Activated T-helper 1 cell treated with anti-CD3 and anti-CD28 coated beads, Interleukin-12 subunit alpha, Interleukin-12 subunit beta, Interleukin-2, Interleukin-4 antibody, amounts not matched to agents 30 ng/mL and 10 ng/mL and 1 ng/mL, durations not matched to agents 14 hours and 24 hours and 36 hours (primary cell): Measurements from ENCODE around the gene GALNTL6. TPM values are rescaled to one million over a fixed set of nuclear protein-coding genes. Genes with fewer than 3 reads are reported as not detected.
"Not testable (repeated sequence)": the region's sequence is repeated elsewhere in the genome, so short reads cannot be mapped to it uniquely, and the experiment has no call there.

Source experiments
- DNase-seq: peaks from one replicate; pipeline ENCODE4 v3.0.0; 2021; ENCODE audit warnings: low spot score
- H3K27ac Mint-ChIP-seq: one replicate; pipeline ENCODE4 v1.8.0; 2021; ENCODE audit warnings: mild to moderate bottlenecking, mixed read lengths
- H3K27me3 Mint-ChIP-seq: one replicate; pipeline ENCODE4 v1.8.0; 2022; ENCODE audit warnings: mild to moderate bottlenecking, moderate library complexity, mixed read lengths; ENCODE audit not compliant: insufficient read depth
- H3K36me3 Mint-ChIP-seq: one replicate; pipeline ENCODE4 v1.8.0; 2021; ENCODE audit warnings: low read depth, mixed read lengths
- H3K4me1 Mint-ChIP-seq: one replicate; pipeline ENCODE4 v1.8.0; 2021; ENCODE audit warnings: low read depth, mixed read lengths
- H3K4me3 Mint-ChIP-seq: one replicate; pipeline ENCODE4 v1.8.0; 2021; ENCODE audit warnings: mild to moderate bottlenecking, moderate library complexity, mixed read lengths
- H3K9me3 Mint-ChIP-seq: one replicate; pipeline ENCODE4 v1.8.0; 2021; ENCODE audit warnings: mixed read lengths
- intact Hi-C: fragments of 100-400 bp; cut with micrococcal nuclease; formaldehyde crosslinking; loops from one replicate; pipeline ENCODE4 v1.15.1; 2024
- total RNA-seq: library from RNA; stranded (reverse); gene quantifications from 2 replicates; pipeline ENCODE4 v1.2.3, GENCODE V29; 2022

The GALNTL6 gene
- total RNA-seq, 1 donor from 2014 or later = not detected

GRCh38 chr4:173014113-173014558, 1200.9 kb downstream of the GALNTL6 start:
- Mint-ChIP-seq H3K36me3 (no peaks in the 10 kb centered on the region), H3K27ac (no peak overlapping the region), H3K4me3 (no peak overlapping the region), H3K27me3 (peaks cover 2% of the 10 kb centered on the region), H3K4me1 (no peaks in the 10 kb centered on the region), H3K9me3 (no peaks in the 10 kb centered on the region)
- no peak for DNase-seq
- intact Hi-C loops = loop anchor here (5.0 kb wide), 1 partner anchor 153 kb away; the partner anchor contains the start of gene GALNT7

- Mint-ChIP-seq H3K27me3 (peaks cover 2% of the 10 kb centered on the region), H3K4me3 (no peak overlapping the region), H3K4me1 (no peaks in the 10 kb centered on the region)
Observed at GRCh38 chr4:173014836-173015235, 1201.6 kb downstream of the GALNTL6 start.

GRCh38 chr4:173017802-173018201, 1204.6 kb downstream of the GALNTL6 start:
- DNase-seq = no peak
- H3K27me3 Mint-ChIP-seq = peaks cover 3% of the 10 kb centered on the region
- no peaks in the 10 kb centered on the region for H3K9me3 Mint-ChIP-seq
- no peaks in the 10 kb centered on the region for H3K4me1 Mint-ChIP-seq
- H3K4me3 Mint-ChIP-seq = no peak overlapping the region
- H3K36me3 Mint-ChIP-seq = no peaks in the 10 kb centered on the region
- H3K27ac Mint-ChIP-seq = no peak overlapping the region
- intact Hi-C loops = no loop called here

More at GRCh38 chr4:173014836-173015235, 1201.6 kb downstream of the GALNTL6 start:
- no peaks in the 10 kb centered on the region for H3K9me3 Mint-ChIP-seq
- H3K27ac Mint-ChIP-seq = no peak overlapping the region
- intact Hi-C loops = loop anchor here (5.0 kb wide), 1 partner anchor 152 kb away; the partner anchor contains the start of gene GALNT7
- no peak for DNase-seq
- H3K36me3 Mint-ChIP-seq = no peaks in the 10 kb centered on the region

- intact Hi-C loops = no loop called here
- Mint-ChIP-seq H3K9me3 (no peaks in the 10 kb centered on the region), H3K4me3 (no peak overlapping the region), H3K4me1 (no peaks in the 10 kb centered on the region), H3K27me3 (peaks cover 5% of the 10 kb centered on the region), H3K27ac (no peak overlapping the region), H3K36me3 (no peaks in the 10 kb centered on the region)
- DNase-seq = no peak
Observed at GRCh38 chr4:173018446-173018845, 1205.2 kb downstream of the GALNTL6 start.

- Mint-ChIP-seq H3K27me3 (peaks cover 6% of the 10 kb centered on the region), H3K27ac (no peak overlapping the region), H3K9me3 (no peaks in the 10 kb centered on the region), H3K4me1 (no peaks in the 10 kb centered on the region), H3K36me3 (no peaks in the 10 kb centered on the region), H3K4me3 (no peak overlapping the region)
- no peak for DNase-seq
- intact Hi-C loops = no loop called here
Observed at GRCh38 chr4:173019664-173020063, 1206.5 kb downstream of the GALNTL6 start.

- H3K4me3 Mint-ChIP-seq, DNase-seq, H3K27me3 Mint-ChIP-seq, H3K9me3 Mint-ChIP-seq, H3K27ac Mint-ChIP-seq, H3K36me3 Mint-ChIP-seq, intact Hi-C loops, H3K4me1 Mint-ChIP-seq: not testable (repeated sequence)
Observed at GRCh38 chr4:173021746-173022573, 1208.8 kb downstream of the GALNTL6 start.

GRCh38 chr4:173024203-173024602, 1211.0 kb downstream of the GALNTL6 start:
- H3K27me3 Mint-ChIP-seq = peaks cover 8% of the 10 kb centered on the region
- H3K27ac Mint-ChIP-seq = no peak overlapping the region
- no peaks in the 10 kb centered on the region for H3K9me3 Mint-ChIP-seq
- DNase-seq = no peak
- H3K4me1 Mint-ChIP-seq = no peaks in the 10 kb centered on the region
- intact Hi-C loops = no loop called here
- H3K36me3 Mint-ChIP-seq = no peaks in the 10 kb centered on the region
- no peak overlapping the region for H3K4me3 Mint-ChIP-seq

GRCh38 chr4:173025131-173025530, 1211.9 kb downstream of the GALNTL6 start:
- Mint-ChIP-seq H3K9me3 (no peaks in the 10 kb centered on the region), H3K27ac (no peak overlapping the region), H3K4me1 (no peaks in the 10 kb centered on the region), H3K27me3 (peaks cover 14% of the 10 kb centered on the region), H3K36me3 (no peaks in the 10 kb centered on the region), H3K4me3 (no peak overlapping the region)
- DNase-seq = no peak
- intact Hi-C loops = loop anchor here (1.0 kb wide), 2 partner anchors 232 to 392 kb away; no protein-coding TSS in a partner anchor

- Mint-ChIP-seq H3K4me3 (no peak overlapping the region), H3K4me1 (no peaks in the 10 kb centered on the region), H3K27me3 (peaks cover 8% of the 10 kb centered on the region), H3K9me3 (no peaks in the 10 kb centered on the region), H3K27ac (no peak overlapping the region), H3K36me3 (no peaks in the 10 kb centered on the region)
- intact Hi-C loops = no loop called here
- no peak for DNase-seq
Observed at GRCh38 chr4:173037242-173037641, 1224.0 kb downstream of the GALNTL6 start.

GRCh38 chr4:173038192-173038896, 1225.1 kb downstream of the GALNTL6 start:
- H3K4me3 Mint-ChIP-seq = no peak overlapping the region
- H3K9me3 Mint-ChIP-seq = no peaks in the 10 kb centered on the region
- H3K27ac Mint-ChIP-seq = no peak overlapping the region
- no peaks in the 10 kb centered on the region for H3K36me3 Mint-ChIP-seq
- H3K27me3 Mint-ChIP-seq = peaks cover 11% of the 10 kb centered on the region
- no peaks in the 10 kb centered on the region for H3K4me1 Mint-ChIP-seq
- no peak for DNase-seq
- intact Hi-C loops = no loop called here

- H3K27ac Mint-ChIP-seq = no peak overlapping the region
- peaks cover 11% of the 10 kb centered on the region for H3K27me3 Mint-ChIP-seq
- no peak overlapping the region for H3K4me3 Mint-ChIP-seq
- intact Hi-C loops = no loop called here
- DNase-seq = no peak
- H3K4me1 Mint-ChIP-seq = no peaks in the 10 kb centered on the region
- H3K36me3 Mint-ChIP-seq = no peaks in the 10 kb centered on the region
- no peaks in the 10 kb centered on the region for H3K9me3 Mint-ChIP-seq
Observed at GRCh38 chr4:173039617-173040577, 1226.7 kb downstream of the GALNTL6 start.

GRCh38 chr4:173041482-173041881, 1228.3 kb downstream of the GALNTL6 start:
- intact Hi-C loops = no loop called here
- no peak overlapping the region for H3K27ac Mint-ChIP-seq
- no peaks in the 10 kb centered on the region for H3K9me3 Mint-ChIP-seq

More at GRCh38 chr4:173041482-173041881, 1228.3 kb downstream of the GALNTL6 start:
- H3K27me3 Mint-ChIP-seq = peaks cover 11% of the 10 kb centered on the region
- DNase-seq = no peak
- no peaks in the 10 kb centered on the region for H3K36me3 Mint-ChIP-seq
- H3K4me1 Mint-ChIP-seq = no peaks in the 10 kb centered on the region
- no peak overlapping the region for H3K4me3 Mint-ChIP-seq
